ENCODE results near the gene TEDC1. TPM values are rescaled to one million over a fixed set of nuclear protein-coding genes. Genes with fewer than 3 reads are reported as not detected.

The TEDC1 gene
- total RNA-seq, 1 experiment from 2014 or later, result 26.2 TPM

- Mint-ChIP-seq H3K4me1 (no peaks in the 10 kb centered on the region), H3K4me3 (no peak overlapping the region), H3K27me3 (ENCODE audit: low read depth) (peaks cover 86% of the 10 kb centered on the region), H3K36me3 (ENCODE audit: insufficient read depth in 1 of 3, low read depth in 3 of 3) (no peaks in the 10 kb centered on the region), H3K27ac (no peak overlapping the region), H3K9me3 (peaks cover 0 to 41% of the 10 kb centered on the region in 2 experiments; a peak in 4 of 5 replicates)
- H2BK120ac ChIP-seq (ENCODE audit: low read depth, low read length, poor library complexity, severe bottlenecking), result no peak overlapping the region
- H4K8ac ChIP-seq (replicated peaks; ENCODE audit: insufficient read length, low read depth, low read length), result no peak overlapping the region
- no peak overlapping the region for H3K18ac ChIP-seq (ENCODE audit: insufficient read length, low read depth, low read length)
- H3K4me1 ChIP-seq (ENCODE audit: insufficient read depth, low read length), result no peaks in the 10 kb centered on the region
- no peak overlapping the region for H2BK20ac ChIP-seq (ENCODE audit: low read depth, low read length, poor library complexity, severe bottlenecking)
- no peak overlapping the region for H3K27ac ChIP-seq (ENCODE audit: insufficient read length, low read depth, low read length)
- no peak overlapping the region for H3K23ac ChIP-seq (ENCODE audit: insufficient read length, low read depth, low read length)
- H2BK5ac ChIP-seq (ENCODE audit: insufficient read length, low read length), result no peak overlapping the region
- no peaks in the 10 kb centered on the region for H3K79me1 ChIP-seq (ENCODE audit: insufficient read depth, low read depth, low read length, poor library complexity, severe bottlenecking)
- H3K23me2 ChIP-seq (ENCODE audit: insufficient read length, low read depth, low read length, poor library complexity, severe bottlenecking), result no peaks in the 10 kb centered on the region
- H3K4ac ChIP-seq (ENCODE audit: low read depth, low read length), result no peak overlapping the region
- no CpG with 5 or more reads among the region's 14 CpGs for WGBS (ENCODE audit: extremely low coverage, insufficient read length, low lambda C conversion rate)
- no peak overlapping the region for H3K56ac ChIP-seq (ENCODE audit: insufficient read length, low read depth, low read length)
- no peak for TF ChIP-seq CTCF (conservative IDR thresholded peaks at IDR 0.05)
- H3T11ph ChIP-seq (ENCODE audit: low read length), result no peak overlapping the region
- no peak overlapping the region for H3K14ac ChIP-seq (ENCODE audit: insufficient read depth, low read length)
- no peak overlapping the region for H2BK15ac ChIP-seq (ENCODE audit: low read depth, low read length)
- no peak overlapping the region for H3K9ac ChIP-seq (ENCODE audit: extremely low read depth, insufficient read length, low read length)
- DNase-seq, result no peak
- H4K91ac ChIP-seq (ENCODE audit: insufficient read length, low read depth, low read length), result no peak overlapping the region
- no peak overlapping the region for H2AK5ac ChIP-seq (ENCODE audit: insufficient read length, low read length)
- no peak overlapping the region for H3K4me2 ChIP-seq (ENCODE audit: insufficient read depth, insufficient read length, low read length)
- no peaks in the 10 kb centered on the region; the same call in 1 of the 2 replicates for H3K27me3 ChIP-seq (ENCODE audit: insufficient read depth, low read length)
- no peaks in the 10 kb centered on the region for H3K9me3 ChIP-seq (ENCODE audit: control insufficient read depth, low read depth, low read length)
- no peak overlapping the region for H4K5ac ChIP-seq (ENCODE audit: insufficient read length, low read depth, low read length)
- H2AFZ ChIP-seq (ENCODE audit: low read length), result no peak overlapping the region
- no peaks in the 10 kb centered on the region for H4K20me1 ChIP-seq (ENCODE audit: control insufficient read depth, insufficient read depth, insufficient read length)
- H3K79me2 ChIP-seq (ENCODE audit: insufficient read depth, low read length), result no peaks in the 10 kb centered on the region
- H2BK12ac ChIP-seq (ENCODE audit: insufficient read length, low read depth, low read length), result no peak overlapping the region
Observed at GRCh38 chr14:105519946-105520698, 29.1 kb downstream of the TEDC1 start.

All from H9 (cell line).